GM19043 (cell line): ENCODE results near the gene SPIN1.

Experiments
- ATAC-seq: cut with Tn5 transposase; IDR thresholded peaks from one replicate; pipeline ENCODE4 v1.9.1; 2021; ENCODE audit warnings: low read depth; ENCODE audit not compliant: unreplicated experiment

The SPIN1 gene

DNA sequence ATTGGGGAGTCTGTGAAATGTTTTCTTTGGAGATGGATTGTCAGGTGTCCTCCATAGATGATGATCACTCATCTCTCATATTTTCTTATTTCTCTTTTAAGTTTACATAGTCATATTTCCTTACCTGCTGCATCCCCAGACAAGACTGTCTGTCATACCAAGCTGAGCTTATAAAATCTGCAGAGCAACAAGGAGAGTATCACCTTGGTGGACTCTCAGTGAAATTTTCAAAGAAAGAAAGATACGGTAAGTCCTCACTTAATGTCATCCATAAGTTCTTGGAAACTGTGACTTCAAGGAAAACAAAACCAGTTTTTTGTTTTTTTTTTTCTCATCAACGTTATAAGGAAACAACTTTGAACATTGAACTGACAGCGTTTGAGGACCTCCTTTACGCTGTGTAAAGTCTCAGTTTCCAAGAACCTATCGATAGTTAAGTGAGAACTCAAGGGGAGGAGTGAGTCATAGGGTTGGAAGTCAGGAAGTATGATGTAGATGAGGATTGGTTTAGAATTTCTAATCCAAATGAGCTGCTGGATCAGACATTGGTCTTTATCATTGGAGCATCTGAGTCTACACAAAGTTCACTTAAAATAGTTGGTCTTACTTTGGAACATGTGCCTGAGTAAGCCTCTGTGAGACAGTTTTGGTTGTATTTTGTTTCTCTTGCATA, 45.5 kb downstream of the SPIN1 start:
- no peak for ATAC-seq

DNA sequence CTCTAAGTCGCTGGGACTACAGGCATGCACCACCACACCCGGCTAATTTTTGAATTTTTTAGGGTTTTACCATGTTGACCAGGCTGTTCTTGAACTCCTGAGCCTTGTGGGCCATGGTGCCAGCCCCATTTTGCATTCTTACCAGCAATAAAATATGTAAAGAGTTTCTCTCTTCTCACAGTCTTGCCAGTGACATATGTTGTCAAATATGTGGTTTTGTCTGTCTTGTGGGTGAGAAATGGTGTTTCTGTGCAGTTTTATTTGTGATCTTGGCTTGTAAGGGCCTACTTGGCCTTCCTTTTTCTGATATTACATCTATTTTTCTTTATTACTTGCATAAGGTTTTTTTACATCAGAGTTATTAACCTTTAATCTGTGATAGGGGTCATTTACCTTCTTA, 47.1 kb downstream of the SPIN1 start:
- no peak for ATAC-seq

DNA sequence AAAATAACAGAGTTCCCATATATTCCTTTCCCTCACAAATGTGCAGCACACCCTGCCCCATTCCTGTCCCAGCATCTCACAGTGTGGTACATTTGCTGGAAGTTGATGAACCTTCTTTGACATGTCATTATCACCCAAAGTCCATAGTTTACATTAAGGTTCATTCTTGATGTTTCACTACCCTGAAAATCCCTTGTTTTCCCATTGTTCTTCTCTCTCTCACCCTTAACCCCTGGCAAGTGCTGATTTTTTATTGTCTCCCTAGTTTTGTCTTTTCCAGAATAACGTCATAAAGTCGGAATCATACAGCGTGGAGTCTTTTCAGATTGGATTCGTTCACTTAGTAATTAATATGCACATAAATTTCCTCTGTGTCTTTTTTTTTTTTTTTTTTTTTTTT, 48.1 kb downstream of the SPIN1 start:
- no peak for ATAC-seq

GRCh38 chr9:88437210-88438146, 49.2 kb downstream of the SPIN1 start:
- no peak for ATAC-seq

- no peak for ATAC-seq
These were observed 50.6 kb downstream of the SPIN1 start for GRCh38 chr9:88438811-88439210.

GRCh38 chr9:88441301-88442007, 53.2 kb downstream of the SPIN1 start:
- ATAC-seq = no peak

GRCh38 chr9:88443480-88444113, 55.4 kb downstream of the SPIN1 start:
- ATAC-seq = no peak

GRCh38 chr9:88446728-88447127, 58.5 kb downstream of the SPIN1 start:
- ATAC-seq = no peak

DNA sequence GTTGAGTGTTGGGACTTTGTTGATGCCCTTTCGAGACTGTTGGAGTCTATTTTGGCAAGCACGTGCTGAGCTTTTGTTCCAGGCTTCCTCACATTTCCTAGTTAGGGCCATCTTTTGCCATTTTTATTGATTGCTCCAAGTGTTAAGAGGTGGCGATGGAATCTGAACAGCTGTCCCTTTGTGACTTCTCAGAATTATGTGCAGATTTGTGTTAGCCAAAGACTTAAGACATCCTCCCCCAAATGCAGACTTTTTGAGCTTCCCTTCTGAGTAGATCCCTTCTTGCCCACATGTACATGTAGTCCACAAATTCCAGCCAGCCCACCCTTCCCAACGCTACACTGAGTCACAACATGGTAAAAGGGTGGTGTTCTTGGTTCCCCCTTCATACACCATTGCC, 59.2 kb downstream of the SPIN1 start:
- no peak for ATAC-seq

DNA sequence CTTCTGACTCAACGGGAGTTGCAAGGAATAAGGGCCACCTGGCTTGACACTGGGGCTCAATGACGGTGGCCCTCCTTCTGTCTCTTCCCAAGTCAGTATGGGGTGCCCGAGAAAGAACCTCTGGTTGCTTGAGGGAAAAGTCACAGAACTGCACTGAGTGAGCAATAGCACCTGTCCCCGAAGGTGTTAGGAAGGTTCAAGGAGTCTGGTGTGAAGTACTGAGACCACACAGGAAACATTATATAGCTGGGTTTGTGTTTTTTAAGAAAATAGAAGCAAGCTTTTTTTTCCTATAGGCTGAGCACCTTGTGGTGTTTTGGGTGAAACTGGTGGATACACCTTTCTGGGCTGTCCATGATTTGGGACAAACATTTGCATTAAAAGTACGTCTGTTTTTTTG, 62.9 kb downstream of the SPIN1 start:
- no peak for ATAC-seq

GRCh38 chr9:88458716-88459465, 70.6 kb downstream of the SPIN1 start:
- no peak for ATAC-seq

- no peak for ATAC-seq
These were observed 72.5 kb downstream of the SPIN1 start for GRCh38 chr9:88460587-88461332.

GRCh38 chr9:88462191-88462590, 73.9 kb downstream of the SPIN1 start:
- ATAC-seq = no peak

DNA sequence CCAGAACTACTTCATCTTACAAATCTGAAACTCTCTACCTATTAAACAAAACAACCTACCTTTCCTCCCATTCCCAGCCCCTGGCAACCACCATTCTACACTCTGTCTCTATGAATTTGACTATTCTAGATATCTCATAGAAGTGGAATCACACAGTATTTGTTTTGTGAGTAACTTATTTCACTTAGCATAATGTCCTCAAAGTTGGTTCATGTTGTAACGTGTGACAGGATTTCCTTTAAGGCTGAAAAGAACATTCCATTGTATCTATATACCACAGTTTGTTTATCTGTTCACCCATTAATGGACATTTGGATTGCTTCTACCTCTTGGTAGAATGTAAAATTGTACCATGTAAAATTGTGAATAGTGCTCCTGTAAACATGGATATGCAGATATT, 76.6 kb downstream of the SPIN1 start:
- no peak for ATAC-seq

- ATAC-seq = no peak
These were observed 80.0 kb downstream of the SPIN1 start for GRCh38 chr9:88468226-88468625.

DNA sequence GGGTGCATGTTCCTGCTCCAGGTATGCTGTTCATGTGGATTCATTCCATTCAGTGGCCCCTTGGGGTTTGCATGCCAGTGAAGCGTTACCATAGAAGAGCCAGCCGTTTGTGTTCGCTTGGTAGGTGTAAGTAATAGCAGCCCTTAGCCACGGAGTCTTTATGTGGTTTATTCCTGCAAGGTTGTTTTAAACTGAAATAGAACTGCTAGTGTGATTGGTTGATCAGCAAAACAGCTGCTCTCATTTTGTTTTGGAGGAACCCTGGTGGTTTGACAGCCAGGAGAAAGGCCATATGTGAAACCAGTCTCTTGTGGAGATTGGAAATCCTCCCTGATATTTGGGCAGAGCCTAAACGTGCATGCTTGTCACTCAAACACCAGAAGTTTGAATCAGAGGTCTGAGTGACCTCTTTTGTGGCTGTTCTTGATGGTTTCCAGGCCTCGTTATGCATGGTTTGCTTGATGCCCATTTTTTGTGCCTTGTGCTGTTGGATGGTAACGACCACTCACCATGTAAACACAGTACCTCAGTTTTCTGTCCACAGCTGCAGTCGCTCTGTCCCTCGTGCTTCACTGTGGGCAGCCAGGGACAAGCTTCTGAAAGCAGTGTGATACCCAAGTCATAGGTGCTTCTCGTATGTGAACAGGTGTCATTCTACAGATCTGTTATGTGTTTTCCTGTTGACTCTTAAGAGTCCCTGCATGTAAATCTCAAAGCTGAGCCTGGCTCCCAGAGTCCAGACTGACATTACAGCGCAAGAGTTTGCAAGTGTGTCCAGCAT, 88.4 kb downstream of the SPIN1 start:
- no peak for ATAC-seq

- ATAC-seq = no peak
These were observed 89.1 kb downstream of the SPIN1 start for GRCh38 chr9:88477300-88477751.

DNA sequence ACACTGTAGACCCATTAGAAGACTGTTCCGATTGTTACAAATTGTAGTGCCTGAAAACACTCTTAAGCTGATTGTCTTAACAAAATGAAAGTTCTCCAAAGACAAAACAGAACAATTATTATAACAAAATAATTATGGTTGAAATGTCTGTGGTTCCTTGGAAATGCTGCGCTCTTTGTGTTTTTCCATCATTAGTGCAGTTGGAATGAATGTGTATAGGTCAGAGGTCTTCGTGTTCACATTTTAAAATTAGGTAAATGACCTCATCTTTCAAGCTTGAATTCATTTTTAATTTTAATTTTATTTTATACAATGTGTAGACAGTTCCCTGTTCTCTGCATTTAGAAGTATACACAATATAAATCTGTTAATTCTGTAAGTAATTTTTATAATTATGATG, 90.0 kb downstream of the SPIN1 start:
- no peak for ATAC-seq

DNA sequence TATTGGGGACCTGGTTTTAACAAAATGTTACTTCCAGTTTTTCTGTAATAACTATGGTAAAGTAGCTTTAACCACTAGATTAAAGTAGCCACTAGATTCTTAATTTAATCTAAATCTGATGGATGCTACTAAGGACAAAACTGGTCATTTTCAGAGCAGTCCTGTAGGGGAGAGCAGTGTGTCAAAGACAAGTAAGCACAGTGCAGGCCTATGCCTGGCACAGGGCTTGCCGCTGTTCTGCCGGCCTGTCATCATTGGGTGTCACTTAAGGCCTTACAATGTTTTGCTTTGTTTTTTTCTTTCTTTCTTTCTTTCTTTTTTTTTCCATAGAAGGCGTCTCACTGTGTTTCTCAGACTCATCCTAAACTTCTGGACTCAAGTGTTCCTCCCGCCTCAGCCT, 93.7 kb downstream of the SPIN1 start:
- no peak for ATAC-seq
